GM12878 (cell line): ENCODE results near the gene LARP4B. TPM values are rescaled to one million over a fixed set of nuclear protein-coding genes. Genes with fewer than 3 reads are reported as not detected.

Source experiments
- ATAC-seq: fragments of 200-7000 bp; cut with Tn5 transposase; 3 replicates; pipeline ENCODE4 v1.9.1; 2020; ENCODE audit warnings: mild to moderate bottlenecking, moderate library complexity
- BruUV-seq: library from RNA; stranded (reverse); fragments of 400-500 nt; replicated peaks from 2 replicates; lab custom pipeline; 2021; lab: Mats Ljungman, UMichigan
- CTCF ChIA-PET: fragments of 300-600 bp; sonication (Branson Sonifier 250); formaldehyde crosslinking; extraction: SDS; loops from one replicate; lab custom pipeline; 2021; ENCODE audit warnings: inconsistent platforms; lab: Yijun Ruan, JAX
- POLR2A ChIA-PET: fragments of 350-600 bp; formaldehyde crosslinking; extraction: SDS; loops from one replicate; lab custom pipeline; 2021; ENCODE audit warnings: inconsistent platforms; lab: Charles Lee
- RAD21 ChIA-PET: fragments of 300-600 bp; sonication (Branson Sonifier 250); formaldehyde crosslinking; loops from one replicate; lab custom pipeline; 2023; ENCODE audit warnings: antibody characterized with exemption; ENCODE audit not compliant: unreplicated experiment; lab: Charles Lee
- SMC1A ChIA-PET: fragments of 300-600 bp; sonication (Branson Sonifier 250); formaldehyde crosslinking; loops from one replicate; lab custom pipeline; 2023; ENCODE audit not compliant: unreplicated experiment, uncharacterized antibody; lab: Charles Lee
- DNase-seq: peaks from one replicate; pipeline ENCODE4 v3.0.0-alpha.2; 2011; ENCODE audit warnings: low read depth, low spot score
- FAIRE-seq: peaks from 3 replicates; lab custom pipeline; 2011; peaks lifted over from hg19 to GRCh38; lab: Jason Lieb, UNC
- H2AFZ ChIP-seq: 2 replicates; pipeline ENCODE4 v1.6.0; 2011; ENCODE audit warnings: low read depth, low read length, control low read depth; ENCODE audit not compliant: control insufficient read depth
- H3K27ac ChIP-seq: 2 replicates; pipeline ENCODE4 v1.5.1; 2011; ENCODE audit warnings: control low read depth; ENCODE audit not compliant: control insufficient read depth, insufficient read depth
- H3K27me3 ChIP-seq, 2 experiments: replicated peaks in 1 of 2; 2 replicates each; pipeline versions ENCODE4 v1.6.0 to v1.6.1; 2011; ENCODE audit warnings: low read length in 1 of 2; ENCODE audit not compliant: control insufficient read depth in 2 of 2, insufficient read depth in 2 of 2
- H3K36me3 ChIP-seq, 2 experiments: 2 replicates each; pipeline ENCODE4 v1.5.1; 2011; ENCODE audit warnings: low read length in 1 of 2; ENCODE audit not compliant: control insufficient read depth in 2 of 2, insufficient read depth in 2 of 2
- H3K4me1 ChIP-seq: 2 replicates; pipeline ENCODE4 v1.6.1; 2011; ENCODE audit warnings: mild to moderate bottlenecking, low read length, moderate library complexity, mixed read lengths; ENCODE audit not compliant: control insufficient read depth, insufficient read depth
- H3K4me2 ChIP-seq: 2 replicates; pipeline ENCODE4 v1.6.0; 2011; ENCODE audit warnings: control low read depth; ENCODE audit not compliant: control insufficient read depth, insufficient read depth
- H3K4me3 ChIP-seq: fragments of 200-600 bp; sonication (generic); 2 replicates; pipeline ENCODE4 v1.5.1; 2016
- H3K79me2 ChIP-seq: 2 replicates; pipeline ENCODE4 v1.6.0; 2011; ENCODE audit warnings: low read length; ENCODE audit not compliant: control insufficient read depth, insufficient read depth
- H3K9ac ChIP-seq: 2 replicates; pipeline ENCODE4 v1.8.0; 2011; ENCODE audit warnings: low read length, control low read depth, mixed read lengths; ENCODE audit not compliant: control insufficient read depth, insufficient read depth
- H3K9me3 ChIP-seq: replicated peaks from 3 replicates; pipeline ENCODE4 v1.5.1; 2011; ENCODE audit warnings: mild to moderate bottlenecking, low read length; ENCODE audit not compliant: control insufficient read depth, insufficient read depth
- H4K20me1 ChIP-seq: 2 replicates; pipeline ENCODE4 v1.6.0; 2011; ENCODE audit not compliant: control insufficient read depth, insufficient read depth
- ATF3 ChIP-seq: IDR thresholded peaks from 2 replicates; pipeline ENCODE4 v1.6.1; 2011; ENCODE audit warnings: low read depth, mild to moderate bottlenecking, low read length, moderate library complexity, borderline replicate concordance; ENCODE audit errors: extremely low read depth
- BRCA1 ChIP-seq: IDR thresholded peaks from 2 replicates; pipeline ENCODE4 v1.6.1; 2011; ENCODE audit warnings: low read depth, low read length, improper control_type of control experiment
- EZH2 ChIP-seq: IDR thresholded peaks from 2 replicates; pipeline ENCODE4 v1.6.1; 2012; ENCODE audit warnings: low read depth, mild to moderate bottlenecking, control low read depth, inconsistent platforms, low read length, borderline replicate concordance; ENCODE audit not compliant: control insufficient read depth
- FOS ChIP-seq: IDR thresholded peaks from 3 replicates; pipeline ENCODE4 v1.6.1; 2011; ENCODE audit warnings: borderline replicate concordance; ENCODE audit not compliant: insufficient read length; ENCODE audit errors: extremely low read depth
- HDGF ChIP-seq: fragments of 450-650 bp; IDR thresholded peaks from 2 replicates; pipeline ENCODE4 v1.6.1; 2016; ENCODE audit warnings: antibody characterized with exemption
- JUND ChIP-seq: IDR thresholded peaks from 2 replicates; pipeline ENCODE4 v1.6.1; 2012; ENCODE audit warnings: low read depth, mild to moderate bottlenecking, low read length, improper control_type of control experiment, moderate library complexity
- KLF5 ChIP-seq: fragments of 450-650 bp; IDR thresholded peaks from 2 replicates; pipeline ENCODE4 v1.6.1; 2014; ENCODE audit warnings: mild to moderate bottlenecking; ENCODE audit not compliant: partially characterized antibody
- MYB ChIP-seq: fragments of 150-350 bp; IDR thresholded peaks from 2 replicates; pipeline ENCODE4 v1.6.1; 2014; ENCODE audit warnings: mild to moderate bottlenecking, low read depth, low read length, borderline replicate concordance
- NFYA ChIP-seq: IDR thresholded peaks from 2 replicates; pipeline ENCODE4 v1.6.1; 2011; ENCODE audit warnings: low read depth, mild to moderate bottlenecking, low read length, improper control_type of control experiment, borderline replicate concordance
- PRDM15 ChIP-seq: fragments of 450-650 bp; formaldehyde crosslinking; IDR thresholded peaks from 2 replicates; pipeline ENCODE4 v1.4.0; 2020; ENCODE audit warnings: mild to moderate bottlenecking, moderate library complexity
- SREBF1 ChIP-seq: IDR thresholded peaks from 2 replicates; pipeline ENCODE4 v1.6.1; 2012; ENCODE audit warnings: mild to moderate bottlenecking, low read length
- SREBF2 ChIP-seq: IDR thresholded peaks from 2 replicates; pipeline ENCODE4 v1.6.1; 2012; ENCODE audit warnings: mild to moderate bottlenecking, low read length
- TBL1XR1 ChIP-seq: IDR thresholded peaks from 2 replicates; pipeline ENCODE4 v1.6.1; 2012; ENCODE audit warnings: low read depth, low read length, improper control_type of control experiment
- USF2 ChIP-seq: IDR thresholded peaks from 2 replicates; pipeline ENCODE4 v1.6.1; 2011; ENCODE audit warnings: low read depth, low read length, improper control_type of control experiment, borderline replicate concordance
- WGBS: methylation state at CpG from one replicate; pipeline ENCODE4 v1.1.6; 2016; ENCODE audit warnings: low lambda C conversion rate; ENCODE audit not compliant: insufficient replicate concordance, insufficient coverage; ENCODE audit errors: missing lambda C conversion rate; 5-methylcytosine and 5-hydroxymethylcytosine counted together
- in situ Hi-C: fragments of 300-500 bp; cut with MboI; formaldehyde crosslinking; loops from 9 replicates; pipeline ENCODE4 v1.14.3; 2018; ENCODE audit warnings: mixed read lengths
- intact Hi-C: fragments of 100-400 bp; cut with micrococcal nuclease; formaldehyde crosslinking; loops from one replicate; pipeline ENCODE4 v1.14.2; 2022; ENCODE audit not compliant: unreplicated experiment
- polyA plus RNA-seq, 11 experiments: library from polyadenylated mRNA; depleted of rRNA in 4 of 11; unstranded in 6 of 11; stranded (reverse) in 5 of 11; fragments of >200 nt; fragmentation: Nextera tagmentation in 4 of 11; fragmentation: Illumina TruSeq in 1 of 11; extraction: Ambion mirVana in 4 of 11; extraction: Trizol in 1 of 11; gene quantifications; 1 replicate in 1 of 11; 2 replicates in 10 of 11; pipeline versions ENCODE4 v1.2.1 to v1.2.3, GENCODE V29; 2011 to 2016; ENCODE audit warnings: inconsistent platforms in 2 of 11, missing spikeins in 2 of 11, low read depth in 1 of 11
- total RNA-seq, 4 experiments: library from RNA; depleted of rRNA in 3 of 4; stranded (reverse); fragments of >200 nt in 3 of 4; fragmentation: Illumina TruSeq in 1 of 4; extraction: Trizol in 1 of 4; gene quantifications; 2 replicates each; pipeline versions ENCODE4 v1.2.1 to v1.2.3, GENCODE V29; 2013 to 2021

LARP4B gene
- total and polyA plus RNA-seq, 10 of the 15 experiments (the other 5 are each of a cell fraction or from before 2014, with no cell fraction given), result 10.5 to 119 (median 39.4) TPM

GRCh38 chr10:824946-825345 is 106.6 kb downstream of the LARP4B start:
- no peak for ATAC-seq
- RAD21 ChIA-PET, result no interaction called here
- H3K4me3 ChIP-seq, result no peak overlapping the region
- no peak overlapping the region for H3K4me2 ChIP-seq
- no peak overlapping the region for H2AFZ ChIP-seq
- TF ChIP-seq FOS, result no peak
- TF ChIP-seq SREBF2, result no peak
- TF ChIP-seq NFYA, result no peak
- no peak for TF ChIP-seq HDGF
- TF ChIP-seq, all 136 proteins: peak for 0
- ChIA-PET CTCF (interaction anchor here (0.7 kb wide), 1 partner anchor 104 kb away, joined by 3 read pairs; no protein-coding TSS in a partner anchor), SMC1A (no interaction called here), POLR2A (no interaction called here)
- Histone ChIP-seq H3K4me1 (peaks cover 10% of the 10 kb centered on the region), H3K36me3 (peaks cover 30 to 56% of the 10 kb centered on the region in 2 experiments), H4K20me1 (no peaks in the 10 kb centered on the region), H3K27ac (no peak overlapping the region), H3K9me3 (no peaks in the 10 kb centered on the region), H3K27me3 (no peaks in the 10 kb centered on the region), H3K79me2 (no peaks in the 10 kb centered on the region), H3K9ac (no peak overlapping the region)
- in situ Hi-C loops (no loop called here), intact Hi-C loops (no loop called here)
- DNase-seq (no peak), FAIRE-seq (no peak)
- WGBS, result 96% methylated on average over 7 of the region's 7 CpGs
- no TSS peak for BruUV-seq

GRCh38 chr10:824497-824896 is 107.0 kb downstream of the LARP4B start:
- FAIRE-seq (no peak), ATAC-seq (no peak), DNase-seq (no peak)
- Histone ChIP-seq H3K4me3 (no peak overlapping the region), H3K27me3 (no peaks in the 10 kb centered on the region), H3K36me3 (peaks cover 33 to 56% of the 10 kb centered on the region in 2 experiments), H3K9me3 (no peaks in the 10 kb centered on the region), H3K9ac (no peak overlapping the region), H4K20me1 (no peaks in the 10 kb centered on the region), H2AFZ (no peak overlapping the region), H3K27ac (no peak overlapping the region), H3K4me2 (no peak overlapping the region), H3K4me1 (peaks cover 13% of the 10 kb centered on the region), H3K79me2 (no peaks in the 10 kb centered on the region)
- WGBS, result 80% methylated on average over 4 of the region's 4 CpGs
- ChIA-PET POLR2A (interaction anchor here (0.6 kb wide), 1 partner anchor 93 kb away, joined by 3 read pairs; no protein-coding TSS in a partner anchor), CTCF (no interaction called here), SMC1A (no interaction called here), RAD21 (no interaction called here)
- no TSS peak for BruUV-seq
- intact Hi-C loops, result no loop called here
- in situ Hi-C loops, result no loop called here
- TF ChIP-seq EZH2 (no peak), ATF3 (no peak), JUND (no peak), MYB (no peak), KLF5 (no peak), BRCA1 (no peak), USF2 (no peak), SREBF1 (no peak), PRDM15 (no peak), TBL1XR1 (no peak)
